HG02943 (cell line): ENCODE data around the gene RHOD.

ENCODE experiments used
- ATAC-seq: cut with Tn5 transposase; IDR thresholded peaks from one replicate; pipeline ENCODE4 v1.9.1; 2021; ENCODE audit warnings: mild to moderate bottlenecking, low read depth, moderate library complexity; ENCODE audit not compliant: unreplicated experiment

The RHOD gene

DNA sequence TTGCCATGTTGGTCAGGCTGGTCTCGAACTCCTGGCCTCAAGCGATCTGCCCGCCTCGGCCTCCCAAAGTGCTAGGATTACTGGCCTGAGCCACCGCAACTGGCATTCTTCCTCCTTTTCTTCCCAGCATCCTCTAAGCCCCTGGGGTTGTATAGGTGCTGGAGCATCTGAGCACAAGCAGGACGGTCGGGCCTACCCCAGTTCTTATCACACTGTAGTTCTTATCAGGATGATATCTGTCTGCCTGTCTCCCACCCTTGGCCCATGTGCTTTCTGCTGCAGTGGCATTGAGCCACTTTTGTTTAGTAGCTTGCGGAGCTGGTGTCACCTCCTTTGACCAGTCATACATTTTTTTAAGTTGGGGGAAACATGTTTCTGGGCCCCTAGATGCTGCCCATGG lies 1.9 kb downstream of the RHOD start:
- no peak for ATAC-seq

DNA sequence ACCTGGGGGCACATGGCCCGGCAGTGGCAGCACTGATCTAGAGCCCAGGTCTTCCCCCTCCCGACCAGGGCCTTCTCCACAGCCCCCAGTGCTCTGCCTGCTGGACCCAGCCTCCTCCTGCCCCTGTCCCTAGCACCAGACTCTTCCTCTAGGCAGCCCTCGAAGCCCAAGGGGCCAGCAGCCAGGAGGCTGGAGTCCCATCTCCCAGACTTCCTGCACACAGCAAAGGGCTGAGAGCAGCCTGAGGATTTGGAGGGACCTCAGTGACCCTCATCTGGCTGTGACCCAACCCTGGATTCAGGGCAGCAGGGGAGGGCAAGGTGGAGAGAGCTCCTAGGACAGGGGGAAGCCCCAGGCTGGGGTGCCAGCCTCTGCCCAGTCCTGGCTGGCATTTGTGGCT lies 3.0 kb downstream of the RHOD start:
- no peak for ATAC-seq

DNA sequence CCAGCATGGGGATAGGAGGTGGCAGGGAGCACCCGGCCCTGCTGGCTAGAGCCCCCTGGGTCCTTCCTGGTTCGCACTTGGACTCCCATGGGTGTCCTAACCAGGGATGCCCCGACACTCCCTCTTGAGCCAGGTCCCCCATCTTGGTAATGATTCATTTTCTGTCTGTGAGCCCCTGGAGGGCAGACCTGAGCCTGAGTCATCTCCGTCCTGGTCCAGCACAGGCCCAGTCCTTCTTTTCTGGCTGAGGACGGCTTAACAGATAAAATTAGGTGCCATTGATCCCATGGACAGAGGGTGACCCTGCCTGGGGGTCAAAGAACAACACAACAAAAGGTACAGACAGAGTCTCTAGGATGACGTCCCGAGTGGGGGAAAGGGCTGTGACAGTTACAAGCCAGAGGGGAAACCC lies 3.5 kb downstream of the RHOD start:
- no peak for ATAC-seq

DNA sequence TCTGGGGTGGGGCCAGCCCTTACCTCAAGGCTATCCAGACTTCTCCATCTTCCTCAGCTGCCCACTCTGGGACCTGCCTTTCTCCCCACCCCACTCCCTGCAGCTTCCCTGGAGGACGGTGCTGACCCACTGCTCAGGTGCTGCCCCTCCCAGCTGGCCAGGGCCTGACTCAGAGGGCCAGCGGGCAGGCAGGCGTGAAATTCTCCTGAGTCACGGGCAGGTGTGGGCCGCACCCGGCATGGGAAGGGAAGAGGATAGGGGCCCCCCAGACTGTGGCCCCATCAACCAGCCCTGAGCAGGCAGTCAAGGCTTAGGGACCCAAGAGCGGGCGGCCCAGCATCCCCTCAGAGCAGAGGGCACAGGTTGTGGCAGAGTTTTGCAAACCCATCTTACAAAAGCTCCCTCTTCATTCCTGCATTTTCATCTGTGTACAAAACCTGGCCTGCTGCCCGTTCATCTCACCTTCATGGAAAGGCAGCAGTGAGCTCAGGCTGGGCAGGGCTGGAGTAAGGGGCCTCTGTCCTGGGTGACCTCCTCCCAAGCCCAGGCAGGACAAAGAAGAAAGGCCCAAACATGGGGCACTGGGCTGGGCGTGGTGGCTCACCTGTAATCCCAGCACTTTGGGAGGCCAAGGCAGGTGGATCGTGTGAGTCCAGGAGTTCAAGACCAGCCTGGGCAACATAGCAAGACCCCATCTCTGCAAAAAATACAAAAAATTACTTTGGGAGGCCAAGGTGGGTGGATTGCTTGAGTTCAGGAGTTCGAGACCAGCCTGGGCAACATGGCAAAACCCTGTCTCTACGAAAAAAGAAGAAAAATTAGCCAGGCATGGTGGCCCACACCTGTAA lies 6.1 kb downstream of the RHOD start:
- ATAC-seq = no peak

DNA sequence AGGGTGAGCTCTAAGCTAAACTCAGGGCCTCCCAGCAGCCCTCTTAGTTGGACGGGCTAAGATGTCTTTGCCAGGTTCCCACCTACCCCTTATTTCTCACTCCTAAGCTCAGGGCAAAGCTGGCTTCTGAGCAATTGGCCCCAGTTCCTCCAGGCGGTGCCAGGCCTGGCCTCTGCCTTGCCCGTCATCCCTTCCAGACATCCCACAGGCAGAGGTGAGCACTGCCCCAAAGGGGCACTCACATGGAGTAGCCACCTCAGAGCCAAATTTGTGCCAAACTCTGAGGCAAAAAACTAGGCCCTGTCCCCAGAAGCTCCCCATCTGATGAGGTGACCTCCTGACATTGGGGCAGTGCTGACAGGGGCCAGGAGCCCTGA lies 9.7 kb downstream of the RHOD start:
- ATAC-seq = no peak

DNA sequence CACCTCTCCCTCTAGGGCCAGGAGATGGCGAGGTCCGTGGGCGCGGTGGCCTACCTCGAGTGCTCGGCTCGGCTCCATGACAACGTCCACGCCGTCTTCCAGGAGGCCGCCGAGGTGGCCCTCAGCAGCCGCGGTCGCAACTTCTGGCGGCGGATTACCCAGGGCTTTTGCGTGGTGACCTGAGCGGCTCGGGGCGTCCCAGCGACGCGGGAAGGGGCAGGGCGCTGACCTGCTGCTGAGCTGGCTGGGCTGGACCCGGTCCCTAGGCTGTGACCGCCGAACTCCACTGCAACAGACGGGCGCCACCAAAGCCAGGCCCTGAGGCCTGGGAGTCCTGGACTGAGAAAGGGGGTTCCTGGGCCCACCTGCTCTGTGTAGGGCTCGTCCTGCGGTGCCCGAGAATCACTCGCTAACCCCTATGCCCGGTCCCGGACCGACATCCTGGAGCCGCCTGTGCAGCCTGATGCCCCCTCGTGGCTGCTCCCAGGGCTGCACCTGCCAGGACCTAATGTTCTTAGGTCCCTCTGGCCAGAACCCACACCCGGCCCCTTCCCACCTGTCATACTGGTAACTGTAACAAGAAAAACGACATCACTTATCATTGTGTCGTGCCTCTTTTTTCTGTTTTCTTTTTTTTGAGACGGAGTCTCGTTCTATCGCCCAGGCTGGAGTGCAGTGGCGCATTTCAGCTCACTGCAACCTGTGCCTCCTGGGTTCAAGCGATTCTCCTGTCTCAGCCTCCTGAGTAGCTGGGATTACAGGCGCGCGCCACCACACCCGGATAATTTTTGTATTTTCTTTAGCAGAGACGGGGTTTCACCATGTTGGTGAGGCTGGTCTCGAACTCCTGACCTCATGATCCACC lies 15.0 kb downstream of the RHOD start:
- ATAC-seq = no peak

DNA sequence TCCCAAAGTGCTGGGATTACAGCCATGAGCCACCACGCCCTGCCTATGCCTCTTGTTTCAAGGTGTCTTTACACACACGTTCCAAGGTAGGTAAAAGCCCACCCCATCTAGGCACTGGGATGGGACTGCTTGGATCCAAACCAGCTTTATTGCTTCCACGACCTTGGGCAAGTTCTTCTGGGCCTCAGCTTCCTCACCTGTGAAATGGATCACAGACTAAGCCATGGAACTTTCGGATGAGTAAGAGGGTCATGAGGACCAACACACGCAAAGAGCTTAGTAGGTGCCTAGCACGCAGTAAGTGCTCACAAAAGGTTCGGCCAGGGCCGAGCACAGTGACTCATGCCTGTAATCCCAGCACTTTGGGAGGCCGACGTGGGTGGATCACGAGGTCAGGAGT lies 15.6 kb downstream of the RHOD start:
- ATAC-seq = no peak

DNA sequence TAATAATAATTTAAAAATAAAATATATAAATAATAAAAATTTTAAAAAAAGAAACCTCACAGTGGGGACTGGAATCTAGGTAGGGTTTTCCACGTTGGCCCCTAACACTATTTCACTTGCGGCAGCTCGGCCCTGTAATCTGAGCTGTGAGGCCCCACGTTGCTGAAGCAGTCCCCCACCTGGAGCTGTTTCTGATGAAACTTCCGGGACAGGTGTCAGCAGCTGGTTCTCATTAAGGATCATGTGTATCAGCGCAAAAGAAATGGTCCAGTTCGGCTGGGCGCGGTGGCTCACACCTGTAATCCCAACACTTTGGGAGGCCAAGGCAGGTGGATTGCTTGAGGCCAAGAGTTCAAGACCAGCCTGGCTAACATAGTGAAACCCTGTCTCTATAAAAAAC lies 17.3 kb downstream of the RHOD start:
- ATAC-seq = no peak

DNA sequence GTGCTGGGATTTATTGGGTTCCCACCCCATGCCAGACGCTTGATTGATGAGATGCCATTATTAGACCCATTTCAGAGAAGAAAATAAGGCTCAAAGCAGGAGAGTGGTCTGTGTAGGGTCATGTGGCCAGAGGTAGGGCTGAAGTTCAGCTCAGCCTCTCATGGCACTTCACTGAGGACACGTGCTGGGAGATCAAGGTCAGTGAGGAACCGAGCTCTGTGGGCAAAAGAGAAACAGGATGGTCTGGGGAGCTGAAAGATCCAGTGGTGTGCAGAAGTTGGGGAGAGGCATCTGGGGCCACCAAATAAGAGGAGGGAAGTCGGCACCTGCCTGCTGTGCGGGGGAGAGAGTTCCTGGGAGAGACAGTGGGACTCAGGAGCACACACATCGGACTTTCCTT lies 19.6 kb downstream of the RHOD start:
- no peak for ATAC-seq

DNA sequence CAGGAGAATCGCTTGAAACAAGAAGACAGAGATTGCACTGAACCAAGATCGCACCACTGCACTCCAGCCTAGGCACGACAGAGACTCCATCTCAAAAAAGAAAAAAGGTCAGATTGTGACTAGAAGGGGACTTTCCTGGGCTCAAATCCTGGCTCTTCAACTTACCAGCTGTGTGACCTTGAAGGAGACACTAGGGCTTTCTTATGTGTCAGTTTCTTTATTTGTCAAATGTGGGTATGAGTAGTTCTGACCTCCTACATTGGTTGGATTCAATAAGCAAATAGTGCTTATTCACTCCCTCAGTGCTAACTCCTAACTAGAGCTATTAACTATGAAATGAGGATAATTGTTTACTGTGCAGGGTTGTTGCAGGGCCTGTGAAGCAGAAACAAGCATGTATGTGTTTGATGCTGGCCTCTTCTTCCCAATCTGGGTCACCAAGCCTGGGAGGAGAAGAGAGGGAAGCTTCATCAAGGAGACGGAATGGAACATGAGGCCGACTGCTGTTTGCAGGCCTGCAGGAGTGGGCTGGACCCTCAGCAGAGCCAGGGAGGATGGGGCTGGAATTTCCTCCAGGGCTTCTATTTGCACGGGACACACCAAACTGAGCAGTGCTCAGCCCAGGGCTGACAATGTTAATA lies 22.5 kb downstream of the RHOD start:
- no peak for ATAC-seq

DNA sequence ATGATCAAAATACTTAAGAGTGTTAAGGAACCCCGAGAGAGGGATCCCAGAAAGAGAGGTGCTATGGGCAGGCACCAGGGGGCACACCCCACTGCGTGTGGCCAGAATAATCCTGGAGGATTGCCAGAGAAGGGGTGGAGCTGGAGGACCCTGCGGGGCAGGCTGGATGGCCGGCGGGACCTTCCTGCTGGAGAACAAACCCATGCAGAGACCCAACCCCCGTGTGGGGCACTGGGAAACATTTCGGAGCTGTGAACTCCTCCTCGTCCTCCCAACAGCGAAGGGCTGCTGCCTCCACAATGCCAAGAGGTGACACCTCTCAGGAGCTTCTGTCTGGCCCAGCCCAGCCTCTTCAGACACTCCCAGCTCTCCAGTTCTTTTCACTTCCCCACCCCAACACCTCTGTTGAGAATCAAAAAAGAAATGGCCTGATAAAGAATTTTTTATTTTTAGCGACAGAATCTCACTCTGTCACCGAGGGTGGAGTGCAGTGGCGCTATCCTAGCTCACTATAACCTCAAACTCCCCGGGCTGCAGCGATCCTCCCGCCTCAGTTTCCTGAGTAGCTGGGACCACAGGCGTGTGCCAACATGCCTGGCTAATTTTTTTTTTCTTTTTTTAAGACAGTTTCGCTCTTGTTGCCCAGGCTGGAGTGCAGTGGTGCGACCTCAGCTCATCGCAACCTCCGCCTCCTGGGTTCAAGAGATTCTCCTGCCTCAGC lies 25.6 kb downstream of the RHOD start:
- no peak for ATAC-seq

DNA sequence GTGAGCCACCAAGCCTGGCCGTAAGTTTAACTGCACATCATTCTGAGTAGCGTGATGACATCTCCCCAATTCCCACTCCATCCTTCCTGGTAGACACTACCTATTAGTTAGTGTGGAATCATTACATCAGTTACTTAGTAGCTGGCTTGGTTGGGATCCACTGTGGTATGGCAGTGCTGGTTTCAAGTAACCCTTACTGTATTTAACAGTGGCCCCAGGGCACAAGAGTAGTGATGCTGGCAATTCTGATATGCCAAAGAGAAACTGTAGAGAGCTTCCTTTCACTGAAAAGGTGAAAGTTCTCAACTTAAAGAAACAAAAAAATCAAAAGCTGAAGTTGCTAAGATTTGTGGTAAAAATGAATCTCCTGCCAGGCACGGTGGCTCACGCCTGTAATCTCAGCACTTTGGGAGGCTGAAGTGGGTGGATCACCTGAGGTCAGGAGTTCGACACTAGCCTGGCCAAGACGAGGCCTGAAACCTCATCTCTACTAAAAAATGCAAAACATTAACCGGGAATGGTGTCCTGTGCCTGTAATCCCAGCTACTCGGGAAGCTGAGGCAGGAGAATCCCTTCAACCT lies 27.2 kb downstream of the RHOD start:
- no peak for ATAC-seq

DNA sequence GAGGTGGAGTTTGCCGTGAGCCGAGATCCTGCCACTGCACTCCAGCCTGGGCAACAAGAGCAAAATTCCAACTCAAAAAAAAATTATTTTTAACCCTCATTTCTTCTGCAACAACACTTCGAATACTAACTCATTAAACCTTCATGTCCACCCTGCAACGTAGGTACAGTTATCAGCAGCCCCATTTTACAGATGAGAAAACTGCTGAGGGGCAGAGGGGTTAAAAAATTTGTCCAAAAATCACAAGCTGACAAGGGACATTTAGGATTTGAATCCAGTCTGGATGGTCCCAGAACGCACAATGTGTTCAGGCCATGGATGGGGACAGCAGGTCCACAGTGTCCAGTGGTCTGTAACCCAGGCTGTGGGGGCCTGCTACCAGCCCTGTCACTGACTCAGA lies 29.0 kb downstream of the RHOD start:
- ATAC-seq = no peak

DNA sequence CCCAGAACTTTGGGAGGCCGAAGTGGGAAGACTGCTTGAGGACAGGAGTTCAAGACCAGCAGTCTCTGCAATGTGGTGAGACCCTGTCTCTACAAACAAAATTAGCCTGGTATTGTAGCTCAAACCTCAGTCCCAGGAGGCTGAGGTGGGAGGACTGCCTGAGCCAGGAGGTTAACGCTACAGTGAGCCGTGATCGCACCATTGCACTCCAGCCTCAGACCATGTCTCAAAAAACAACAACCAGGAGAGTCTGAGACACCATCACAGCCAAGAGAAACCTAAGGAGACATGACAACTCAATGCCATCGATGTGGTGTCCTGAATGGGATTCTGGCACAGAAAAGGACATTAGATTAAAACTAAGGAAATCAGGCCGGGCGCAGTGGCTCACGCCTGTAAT lies 34.1 kb downstream of the RHOD start:
- ATAC-seq = no peak

DNA sequence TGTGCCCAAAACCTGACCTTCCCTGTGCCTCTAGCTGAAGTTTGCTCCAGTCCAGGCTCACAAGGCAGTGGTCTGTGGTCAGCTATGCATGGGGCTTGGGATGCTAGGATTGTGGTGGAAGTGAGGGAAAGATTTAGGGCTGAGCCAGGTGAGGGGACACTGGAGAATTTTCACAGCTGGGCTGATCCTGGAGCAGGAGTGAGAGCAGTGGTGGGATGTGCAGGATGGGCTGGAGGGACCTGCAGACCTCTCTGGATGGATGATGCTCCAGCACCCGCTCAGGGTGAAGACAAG lies 38.5 kb downstream of the RHOD start:
- ATAC-seq = no peak

DNA sequence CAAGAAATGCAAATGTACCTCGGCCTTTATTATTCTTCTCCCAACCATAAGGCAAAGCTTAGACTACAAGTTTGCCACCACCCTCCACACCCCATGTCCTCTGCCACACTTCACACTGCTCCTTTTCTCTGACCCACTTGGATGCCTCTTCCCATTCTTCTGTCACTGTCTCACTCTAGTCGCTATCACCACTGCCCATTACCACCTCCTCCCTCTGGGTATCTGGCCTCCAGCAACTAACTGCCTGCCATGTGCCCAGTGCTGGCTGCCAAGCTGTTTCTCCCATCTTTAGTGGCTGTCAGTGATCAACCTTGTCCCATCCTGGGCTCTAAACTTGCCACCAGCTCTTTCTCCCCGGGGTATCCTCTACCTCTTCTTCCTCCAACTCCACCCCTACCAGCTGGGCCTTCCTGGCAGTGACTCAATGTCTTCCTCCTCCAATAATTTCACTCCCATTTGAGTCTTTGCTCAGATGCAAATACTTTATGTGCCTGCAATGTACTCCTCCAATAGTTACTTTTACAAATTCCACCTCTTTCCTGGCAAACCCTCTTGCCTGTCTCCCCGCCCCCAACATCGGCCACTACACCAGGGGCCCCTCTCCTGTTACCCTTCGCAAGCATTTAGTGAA lies 42.3 kb downstream of the RHOD start:
- no peak for ATAC-seq

DNA sequence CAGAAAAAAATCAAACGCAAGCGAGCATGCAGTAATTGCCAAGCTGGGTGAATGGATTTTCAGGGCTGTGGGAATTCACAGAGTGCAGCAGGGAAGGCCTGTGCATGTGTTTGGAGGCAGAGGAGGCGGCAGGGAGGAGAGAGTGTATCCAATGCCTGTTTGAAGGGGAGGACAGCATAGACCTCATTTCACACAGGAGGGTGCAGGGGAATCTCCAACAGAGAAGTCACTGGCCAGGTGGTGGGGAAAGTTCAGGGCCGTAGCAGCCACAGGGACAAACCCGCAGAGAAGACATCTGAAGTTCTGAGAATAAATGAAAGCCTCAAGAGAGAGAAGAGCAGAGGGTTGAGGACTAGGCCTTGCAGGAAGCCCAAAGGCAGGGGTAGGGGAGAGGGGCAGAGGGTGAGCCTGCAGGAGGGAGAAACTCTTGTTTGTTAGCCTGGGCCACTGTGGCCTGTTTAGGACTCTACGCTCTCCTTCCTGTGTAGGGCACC lies 43.2 kb downstream of the RHOD start:
- ATAC-seq = no peak

DNA sequence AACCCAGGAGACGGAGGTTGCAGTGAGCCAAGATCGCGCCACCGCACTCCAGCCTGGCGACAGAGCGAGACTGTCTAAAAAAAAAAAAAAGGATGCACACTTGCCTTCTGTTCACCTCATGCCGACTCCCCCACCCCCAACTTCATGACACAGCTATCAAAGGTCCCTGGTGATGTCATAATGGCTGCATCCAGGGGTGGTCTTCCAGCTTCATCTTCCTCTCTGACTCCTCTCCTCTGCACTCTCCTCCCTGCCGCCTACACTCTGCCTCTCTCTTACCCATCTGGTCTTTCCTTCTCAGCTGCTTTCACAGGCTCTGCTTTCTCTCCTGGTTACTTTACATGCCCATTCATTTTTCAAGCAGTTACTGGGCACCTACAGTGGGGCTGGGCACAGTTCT lies 46.0 kb downstream of the RHOD start:
- no peak for ATAC-seq

DNA sequence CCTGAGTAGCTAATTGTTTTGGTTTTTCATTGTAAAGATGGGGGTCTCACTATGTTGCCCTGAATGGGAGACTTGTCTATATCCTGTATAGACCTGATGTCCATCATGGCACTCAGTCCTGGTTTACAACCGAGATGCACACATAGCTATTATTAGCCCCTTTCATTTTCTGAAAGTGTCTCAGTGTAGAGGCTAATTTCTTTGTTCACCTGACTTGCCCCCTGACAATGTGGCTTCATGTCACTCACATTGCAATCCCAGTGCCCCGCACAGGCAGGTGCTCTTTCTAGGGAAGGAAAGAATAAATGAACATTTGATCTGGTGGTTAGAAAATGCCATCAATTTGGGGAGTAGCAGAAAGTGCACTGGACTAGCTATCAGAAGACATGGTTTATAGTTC lies 49.3 kb downstream of the RHOD start:
- no peak for ATAC-seq

DNA sequence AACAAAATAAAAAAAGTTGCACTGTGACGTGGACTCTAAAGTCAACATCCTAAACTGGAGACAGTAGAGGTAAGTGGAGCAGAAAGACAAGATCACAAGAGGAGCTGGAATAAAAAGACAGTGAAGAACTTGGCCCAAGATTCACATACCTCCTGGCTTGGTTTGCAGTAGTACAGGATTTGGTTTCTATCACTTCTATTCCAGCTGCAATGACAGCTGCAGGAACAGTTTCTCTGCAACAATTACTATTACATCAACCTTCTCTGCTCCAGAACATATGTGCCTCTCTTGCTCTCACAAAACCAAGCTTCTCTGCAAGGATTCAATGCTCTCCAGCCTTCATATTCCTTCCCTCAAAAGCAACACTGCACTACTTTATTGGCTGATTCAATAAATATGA lies 54.6 kb downstream of the RHOD start:
- no peak for ATAC-seq
